A549 (cell line): ENCODE measurements around the gene C1orf105. TPM values are rescaled to one million over a fixed set of nuclear protein-coding genes. Genes with fewer than 3 reads are reported as not detected.

ENCODE experiments used
- ATAC-seq, 2 experiments: fragments of 200-7000 bp in 1 of 2; fragments of >200 bp in 1 of 2; cut with Nextera tagmentation in 1 of 2; cut with Tn5 transposase in 1 of 2; 3 replicates each; pipeline versions ENCODE4 v1.8.0 to v1.9.1; 2018 to 2020; ENCODE audit warnings: mild to moderate bottlenecking in 1 of 2, moderate library complexity in 1 of 2
- CTCF ChIA-PET: fragments of 300-600 bp; sonication (Branson Sonifier 250); formaldehyde crosslinking; extraction: SDS; loops from one replicate; lab custom pipeline; 2021; ENCODE audit warnings: antibody characterized with exemption, inconsistent platforms; lab: Yijun Ruan, JAX
- POLR2A ChIA-PET: fragments of 350-600 bp; formaldehyde crosslinking; extraction: SDS; loops from one replicate; lab custom pipeline; 2021; ENCODE audit warnings: antibody characterized with exemption, inconsistent platforms; lab: Yijun Ruan, JAX
- DNase-seq, 2 experiments: peaks; one replicate each; pipeline versions ENCODE4 v3.0.0 to v3.0.0-alpha.2; 2011 to 2016; ENCODE audit warnings: low read depth in 1 of 2, low spot score in 1 of 2
- FAIRE-seq: peaks from 2 replicates; lab custom pipeline; 2011; peaks lifted over from hg19 to GRCh38; lab: Jason Lieb, UNC
- H3K27ac ChIP-seq, 2 experiments: fragments of >200 bp; sonication (Bioruptor Twin); formaldehyde crosslinking; 3 replicates each; pipeline ENCODE4 v1.5.1; 2016 to 2017
- H3K4me1 ChIP-seq: fragments of >200 bp; sonication (Bioruptor Twin); formaldehyde crosslinking; 3 replicates; pipeline ENCODE4 v1.6.1; 2016
- H3K4me2 ChIP-seq: fragments of >200 bp; sonication (Bioruptor Twin); formaldehyde crosslinking; 3 replicates; pipeline ENCODE4 v1.6.1; 2016
- H3K4me3 ChIP-seq: fragments of >200 bp; sonication (Bioruptor Twin); formaldehyde crosslinking; 3 replicates; pipeline ENCODE4 v1.5.1; 2016
- H3K9me3 ChIP-seq: fragments of >200 bp; sonication (Bioruptor Twin); formaldehyde crosslinking; 3 replicates; pipeline ENCODE4 v1.6.1; 2016
- CBX2 ChIP-seq: fragments of 200-600 bp; sonication (generic); IDR thresholded peaks from 2 replicates; pipeline ENCODE4 v1.6.1; 2016; ENCODE audit warnings: low read depth, mild to moderate bottlenecking, borderline replicate concordance
- CBX8 ChIP-seq: fragments of 200-600 bp; sonication (generic); IDR thresholded peaks from 2 replicates; pipeline ENCODE4 v1.6.1; 2016
- CHD2 ChIP-seq: fragments of 150-350 bp; IDR thresholded peaks from 2 replicates; pipeline ENCODE4 v1.6.1; 2014; ENCODE audit warnings: low read length; ENCODE audit not compliant: partially characterized antibody
- EHF ChIP-seq: fragments of 250-450 bp; sonication (Bioruptor Pico); IDR thresholded peaks from 2 replicates; pipeline ENCODE4 v1.5.0; 2020; ENCODE audit warnings: mild to moderate bottlenecking
- EHMT2 ChIP-seq: fragments of 200-600 bp; sonication (generic); IDR thresholded peaks from 2 replicates; pipeline ENCODE4 v1.6.1; 2016; ENCODE audit warnings: antibody characterized with exemption, low read depth, mild to moderate bottlenecking, moderate library complexity
- EP300 ChIP-seq, 2 experiments: fragments of >200 bp; sonication (Bioruptor Twin); formaldehyde crosslinking; IDR thresholded peaks; 2 replicates in 1 of 2; 3 replicates in 1 of 2; pipeline ENCODE4 v1.6.1; 2016 to 2017
- FOSB ChIP-seq: fragments of 250-450 bp; sonication (Bioruptor Pico); IDR thresholded peaks from 2 replicates; pipeline ENCODE4 v1.5.0; 2020; ENCODE audit warnings: mild to moderate bottlenecking, moderate library complexity
- GATA3 ChIP-seq: IDR thresholded peaks from 2 replicates; pipeline ENCODE4 v1.6.1; 2012; ENCODE audit warnings: borderline replicate concordance
- HDAC2 ChIP-seq: fragments of 200-600 bp; sonication (generic); IDR thresholded peaks from 2 replicates; pipeline ENCODE4 v1.6.1; 2016
- JUN ChIP-seq, 2 experiments: fragments of >200 bp; sonication (Bioruptor Twin); formaldehyde crosslinking; IDR thresholded peaks; 2 replicates in 1 of 2; 3 replicates in 1 of 2; pipeline ENCODE4 v1.6.1; 2016 to 2017
- JUNB ChIP-seq: fragments of >200 bp; sonication (Bioruptor Twin); formaldehyde crosslinking; IDR thresholded peaks from 2 replicates; pipeline ENCODE4 v1.6.1; 2016
- KDM5A ChIP-seq: fragments of 200-600 bp; sonication (generic); IDR thresholded peaks from 2 replicates; pipeline ENCODE4 v1.6.1; 2016; ENCODE audit warnings: antibody characterized with exemption, mild to moderate bottlenecking
- MAZ ChIP-seq: fragments of 150-350 bp; IDR thresholded peaks from 2 replicates; pipeline ENCODE4 v1.6.1; 2014; ENCODE audit warnings: antibody characterized with exemption, low read depth, low read length, borderline replicate concordance
- POLR2AphosphoS2 ChIP-seq: conservative IDR thresholded peaks from 2 replicates; pipeline ENCODE4 v1.6.1; 2012; ENCODE audit warnings: low read length, improper control_type of control experiment, inconsistent platforms
- RAD21 ChIP-seq, 2 experiments: fragments of >200 bp in 1 of 2; sonication (Bioruptor Twin) in 1 of 2; formaldehyde crosslinking in 1 of 2; IDR thresholded peaks in 1 of 2; conservative IDR thresholded peaks in 1 of 2; 2 replicates in 1 of 2; 3 replicates in 1 of 2; pipeline ENCODE4 v1.6.1; 2012 to 2018; ENCODE audit warnings: inconsistent platforms in 1 of 2
- RARB ChIP-seq: fragments of 250-450 bp; sonication (Bioruptor Pico); IDR thresholded peaks from 2 replicates; pipeline ENCODE4 v1.8.0; 2021; ENCODE audit warnings: mild to moderate bottlenecking, moderate library complexity
- RCOR1 ChIP-seq: fragments of 150-350 bp; IDR thresholded peaks from 2 replicates; pipeline ENCODE4 v1.6.1; 2014; ENCODE audit warnings: antibody characterized with exemption, low read length, low read depth
- RNF2 ChIP-seq: fragments of 200-600 bp; sonication (generic); IDR thresholded peaks from 2 replicates; pipeline ENCODE4 v1.6.1; 2016; ENCODE audit warnings: low read depth, mild to moderate bottlenecking, antibody characterized with exemption, moderate library complexity, borderline replicate concordance
- SREBF2 ChIP-seq: fragments of 450-650 bp; IDR thresholded peaks from 2 replicates; pipeline ENCODE4 v1.6.1; 2014; ENCODE audit warnings: mild to moderate bottlenecking, moderate library complexity
- TP53 ChIP-seq: fragments of 250-450 bp; sonication (Bioruptor Pico); IDR thresholded peaks from 2 replicates; pipeline ENCODE4 v1.5.0; 2021; ENCODE audit warnings: mild to moderate bottlenecking, moderate library complexity
- ZC3H11A ChIP-seq: fragments of 450-650 bp; IDR thresholded peaks from 2 replicates; pipeline ENCODE4 v1.6.1; 2014; ENCODE audit warnings: antibody characterized with exemption, mild to moderate bottlenecking
- ZNF302 ChIP-seq: fragments of 250-450 bp; sonication (Bioruptor Pico); IDR thresholded peaks from 2 replicates; pipeline ENCODE4 v1.9.0; 2021; ENCODE audit warnings: inconsistent platforms, mild to moderate bottlenecking, moderate library complexity
- ZSCAN20 ChIP-seq: fragments of 250-450 bp; sonication (Bioruptor Pico); IDR thresholded peaks from 2 replicates; pipeline ENCODE4 v1.8.0; 2022; ENCODE audit warnings: mild to moderate bottlenecking, moderate library complexity
- WGBS: methylation state at CpG from one replicate; pipeline ENCODE4 v1.1.6; 2017; ENCODE audit errors: missing lambda C conversion rate; 5-methylcytosine and 5-hydroxymethylcytosine counted together
- polyA plus RNA-seq, 4 experiments: library from polyadenylated mRNA; depleted of rRNA in 3 of 4; stranded (reverse); fragments of >200 nt; fragmentation: RNase III in 1 of 4; extraction: RNeasy Plus Mini Kit Qiagen cat#74134 plus additional on column Dnase treatment in 1 of 4; gene quantifications; 2 replicates in 3 of 4; 3 replicates in 1 of 4; pipeline ENCODE4 v1.2.3, GENCODE V29; 2011 to 2017
- TF ChIP-seq, protein P1 (sequence below): fragments of >200 bp; sonication (Bioruptor Twin); formaldehyde crosslinking; IDR thresholded peaks from 3 replicates; pipeline ENCODE4 v1.5.1; 2016
- TF ChIP-seq, protein P2 (sequence below): fragments of 450-650 bp; IDR thresholded peaks from 2 replicates; pipeline ENCODE4 v1.6.1; 2014; ENCODE audit warnings: antibody characterized with exemption
- TF ChIP-seq, protein P3 (sequence below): fragments of 250-450 bp; sonication (Bioruptor Pico); IDR thresholded peaks from 2 replicates; pipeline ENCODE4 v1.5.0; 2020; ENCODE audit warnings: low read depth, mild to moderate bottlenecking, moderate library complexity

The C1orf105 gene
- polyA plus RNA-seq, 2 of the 4 experiments (the other 2 are of a cell fraction) = 0.40 TPM; not detected in 1

DNA sequence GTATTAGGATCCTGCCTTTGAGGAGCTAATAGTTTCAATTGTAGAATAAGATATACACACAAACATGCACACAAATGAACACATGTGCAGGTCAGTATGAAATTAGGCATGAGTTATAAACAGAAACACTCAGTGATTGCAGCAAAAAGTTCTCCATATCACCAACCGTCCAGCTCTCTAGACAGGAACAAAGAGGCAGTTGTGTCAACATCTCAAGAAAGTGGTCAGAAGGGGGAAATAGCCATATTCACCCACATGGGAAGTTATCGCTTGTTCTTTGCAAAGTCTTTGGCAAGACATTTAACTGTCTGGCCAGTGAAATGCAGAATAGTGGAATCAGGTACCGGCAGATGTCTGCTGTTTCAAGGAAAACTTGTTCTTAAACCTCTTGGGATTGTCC, 52.8 kb downstream of the C1orf105 start:
- ChIA-PET CTCF (no interaction called here), POLR2A (no interaction called here)
- WGBS = 86% methylated on average over 3 of the region's 3 CpGs
- DNase-seq (no peak), ATAC-seq (no peak), FAIRE-seq (no peak)
- Histone ChIP-seq H3K4me1 (peaks cover 31% of the 10 kb centered on the region), H3K4me3 (no peak overlapping the region), H3K9me3 (no peaks in the 10 kb centered on the region), H3K27ac (no peak overlapping the region), H3K4me2 (no peak overlapping the region)
- TF ChIP-seq FOSB (CRISPR knock-in tag) = no peak
- TF ChIP-seq, protein P1, sequence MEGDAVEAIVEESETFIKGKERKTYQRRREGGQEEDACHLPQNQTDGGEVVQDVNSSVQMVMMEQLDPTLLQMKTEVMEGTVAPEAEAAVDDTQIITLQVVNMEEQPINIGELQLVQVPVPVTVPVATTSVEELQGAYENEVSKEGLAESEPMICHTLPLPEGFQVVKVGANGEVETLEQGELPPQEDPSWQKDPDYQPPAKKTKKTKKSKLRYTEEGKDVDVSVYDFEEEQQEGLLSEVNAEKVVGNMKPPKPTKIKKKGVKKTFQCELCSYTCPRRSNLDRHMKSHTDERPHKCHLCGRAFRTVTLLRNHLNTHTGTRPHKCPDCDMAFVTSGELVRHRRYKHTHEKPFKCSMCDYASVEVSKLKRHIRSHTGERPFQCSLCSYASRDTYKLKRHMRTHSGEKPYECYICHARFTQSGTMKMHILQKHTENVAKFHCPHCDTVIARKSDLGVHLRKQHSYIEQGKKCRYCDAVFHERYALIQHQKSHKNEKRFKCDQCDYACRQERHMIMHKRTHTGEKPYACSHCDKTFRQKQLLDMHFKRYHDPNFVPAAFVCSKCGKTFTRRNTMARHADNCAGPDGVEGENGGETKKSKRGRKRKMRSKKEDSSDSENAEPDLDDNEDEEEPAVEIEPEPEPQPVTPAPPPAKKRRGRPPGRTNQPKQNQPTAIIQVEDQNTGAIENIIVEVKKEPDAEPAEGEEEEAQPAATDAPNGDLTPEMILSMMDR = no peak
- TF ChIP-seq ZC3H11A = no peak
- no peak for TF ChIP-seq POLR2AphosphoS2
- no peak for TF ChIP-seq JUN (IDR thresholded peaks at IDR 0.05)
- TF ChIP-seq, protein P2, sequence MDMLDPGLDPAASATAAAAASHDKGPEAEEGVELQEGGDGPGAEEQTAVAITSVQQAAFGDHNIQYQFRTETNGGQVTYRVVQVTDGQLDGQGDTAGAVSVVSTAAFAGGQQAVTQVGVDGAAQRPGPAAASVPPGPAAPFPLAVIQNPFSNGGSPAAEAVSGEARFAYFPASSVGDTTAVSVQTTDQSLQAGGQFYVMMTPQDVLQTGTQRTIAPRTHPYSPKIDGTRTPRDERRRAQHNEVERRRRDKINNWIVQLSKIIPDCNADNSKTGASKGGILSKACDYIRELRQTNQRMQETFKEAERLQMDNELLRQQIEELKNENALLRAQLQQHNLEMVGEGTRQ = no peak
- no peak for TF ChIP-seq RARB
- no peak for TF ChIP-seq RNF2
- TF ChIP-seq KDM5A = no peak
- no peak for TF ChIP-seq MAZ
- TF ChIP-seq CBX2 = no peak
- TF ChIP-seq EHMT2 = no peak
- TF ChIP-seq RAD21 (conservative IDR thresholded peaks at IDR 0.05 in 1 of 2, IDR thresholded peaks at IDR 0.05 in 1 of 2) = no peak
- TF ChIP-seq RCOR1 = no peak
- no peak for TF ChIP-seq CBX8
- no peak for TF ChIP-seq EP300 (IDR thresholded peaks at IDR 0.05)
- TF ChIP-seq HDAC2 = no peak
- no peak for TF ChIP-seq GATA3

DNA sequence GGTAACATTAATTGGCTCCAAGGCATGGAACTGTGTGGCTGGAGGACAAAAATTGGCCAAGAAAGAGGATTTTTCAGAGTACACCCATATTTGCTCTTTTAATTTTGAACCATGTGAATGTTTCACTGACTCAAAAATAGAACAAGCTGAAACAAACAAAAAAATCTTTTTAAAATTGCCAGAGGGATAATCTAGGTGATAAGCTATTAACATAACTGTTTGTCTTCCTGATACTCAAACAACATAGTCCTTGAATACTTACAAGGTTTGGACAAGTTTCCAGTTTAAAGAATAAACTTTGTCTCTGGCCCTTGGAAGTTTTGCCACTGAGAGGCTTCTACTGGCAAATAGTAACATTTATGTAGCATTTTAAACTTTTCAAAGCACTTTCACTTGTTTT, 53.4 kb downstream of the C1orf105 start:
- TF ChIP-seq, protein P3, sequence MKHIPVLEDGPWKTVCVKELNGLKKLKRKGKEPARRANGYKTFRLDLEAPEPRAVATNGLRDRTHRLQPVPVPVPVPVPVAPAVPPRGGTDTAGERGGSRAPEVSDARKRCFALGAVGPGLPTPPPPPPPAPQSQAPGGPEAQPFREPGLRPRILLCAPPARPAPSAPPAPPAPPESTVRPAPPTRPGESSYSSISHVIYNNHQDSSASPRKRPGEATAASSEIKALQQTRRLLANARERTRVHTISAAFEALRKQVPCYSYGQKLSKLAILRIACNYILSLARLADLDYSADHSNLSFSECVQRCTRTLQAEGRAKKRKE (CRISPR knock-in tag) = no peak
- TF ChIP-seq EHF (no peak), CHD2 (no peak), ZSCAN20 (CRISPR knock-in tag) (no peak), ZNF302 (CRISPR knock-in tag) (no peak), SREBF2 (no peak), POLR2AphosphoS2 (no peak), TP53 (no peak), JUNB (no peak)
- Histone ChIP-seq H3K4me2 (no peak overlapping the region), H3K4me3 (no peak overlapping the region), H3K9me3 (no peaks in the 10 kb centered on the region), H3K27ac (no peak overlapping the region), H3K4me1 (peaks cover 29% of the 10 kb centered on the region)
- FAIRE-seq = no peak
- ChIA-PET CTCF (no interaction called here), POLR2A (no interaction called here)
- DNase-seq = no peak
- ATAC-seq = no peak
